ENCODE data around the gene CDH12.

Gene CDH12

DNA sequence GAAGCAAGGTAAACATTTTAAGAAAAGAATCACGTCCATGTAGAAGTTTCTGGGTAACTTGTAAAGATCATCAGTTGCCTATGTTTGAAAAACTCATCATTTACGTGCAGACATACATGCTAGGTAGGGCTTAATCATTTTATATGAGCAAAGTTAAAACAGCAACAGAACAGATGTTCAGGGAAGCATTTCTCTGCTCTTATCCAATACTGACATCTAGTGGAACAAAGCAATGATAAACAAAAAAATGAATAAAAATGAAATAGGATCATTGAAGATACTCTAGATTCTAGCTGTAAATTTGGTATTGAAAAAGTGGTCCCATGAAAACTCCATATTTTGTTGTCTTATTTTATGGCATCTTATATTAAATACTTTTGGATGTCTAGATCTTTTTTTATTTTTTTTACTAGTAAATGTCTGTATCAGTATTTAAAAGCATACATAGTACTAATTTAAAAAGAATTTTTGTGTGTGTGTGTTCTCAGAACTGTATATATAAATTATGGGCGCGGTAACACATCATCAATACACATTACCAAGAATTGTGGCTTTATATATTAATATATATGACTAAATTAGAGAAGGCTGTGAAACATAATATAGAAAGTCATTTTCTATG, 1050.2 kb downstream of the CDH12 start:
- DNase-seq = no peak
- intact Hi-C loops (cut with DNase I) = no loop called here

DNA sequence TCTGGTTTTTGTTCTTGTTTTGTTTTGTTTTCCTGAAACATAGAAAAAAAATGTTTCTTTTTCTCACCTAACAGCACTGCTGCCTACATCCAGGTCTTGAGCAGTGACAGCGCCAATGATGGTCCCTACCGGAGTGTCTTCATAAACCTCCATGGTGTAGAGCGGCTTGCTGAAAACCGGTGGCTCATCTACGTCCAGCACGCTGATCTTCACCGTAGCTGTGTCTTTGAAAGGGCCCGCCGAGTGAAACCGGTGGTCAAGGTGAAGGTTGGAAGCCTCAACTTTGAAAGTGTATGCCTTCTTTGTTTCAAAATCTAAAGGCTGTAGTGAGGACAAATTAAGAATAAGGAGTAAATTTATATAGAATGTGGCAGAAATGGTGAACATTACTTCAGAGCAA, 1051.0 kb downstream of the CDH12 start:
- peak in 2 of 10 donors; percentile 55 to 73 for DNase-seq
- intact Hi-C loops (cut with DNase I) = no loop called here

DNA sequence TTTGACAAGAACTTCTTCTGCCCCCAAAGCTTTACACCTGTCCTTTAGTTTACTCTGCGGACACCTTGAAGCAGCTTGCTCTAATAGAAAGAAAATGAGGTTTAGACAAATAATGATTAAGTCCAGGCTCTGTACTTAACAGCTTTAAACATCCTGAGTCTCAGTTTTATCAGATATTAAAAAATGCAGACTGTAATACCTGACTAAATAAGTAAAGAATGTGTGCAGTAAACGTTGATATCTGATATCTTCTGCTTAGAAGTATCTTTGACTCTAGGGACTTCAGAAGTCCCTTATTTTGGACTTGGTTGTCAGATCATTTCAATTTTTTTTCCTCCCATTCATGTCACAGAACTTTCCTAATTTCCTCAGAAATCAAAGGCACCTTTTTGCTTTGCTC, 1060.4 kb downstream of the CDH12 start:
- intact Hi-C loops (cut with DNase I) = no loop called here
- no peak for DNase-seq

DNA sequence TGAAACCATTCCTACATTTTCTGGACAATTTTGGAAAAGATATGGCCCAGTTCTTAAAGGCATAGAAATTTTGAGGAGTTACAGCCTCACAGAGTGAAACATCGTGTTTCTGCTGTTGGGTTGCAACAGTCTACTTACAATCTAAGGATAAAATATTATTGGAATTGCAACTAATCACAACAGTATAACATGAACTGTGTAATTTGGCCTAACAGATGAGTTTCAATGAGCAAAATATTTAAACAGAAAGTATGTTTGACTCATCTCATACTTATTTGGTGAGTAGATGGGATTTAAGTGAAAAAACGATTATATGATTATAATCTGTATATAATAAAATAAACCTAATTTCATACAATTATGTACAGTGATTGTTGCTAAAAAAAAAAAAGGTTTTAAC, 1061.8 kb downstream of the CDH12 start:
- no peak for DNase-seq
- intact Hi-C loops (cut with DNase I) = no loop called here

DNA sequence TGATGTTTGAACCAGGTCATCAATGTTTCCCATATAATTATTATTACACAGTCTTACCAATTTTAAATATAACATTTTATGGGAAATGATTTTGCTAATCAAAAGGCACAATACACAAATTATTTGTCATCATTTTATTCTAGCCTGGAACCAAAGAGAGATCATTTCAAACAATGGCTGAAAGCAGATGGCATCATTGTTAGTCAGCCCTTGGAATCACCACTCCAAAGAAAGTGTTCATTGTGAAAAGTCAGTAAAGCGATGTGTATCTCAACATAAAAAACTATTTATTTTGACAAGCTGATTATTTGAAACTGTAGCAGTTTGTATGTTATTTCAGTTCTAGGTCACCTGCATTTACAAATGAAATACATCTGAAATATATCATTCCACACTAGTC, 1068.7 kb downstream of the CDH12 start:
- intact Hi-C loops (cut with DNase I) = no loop called here

DNA sequence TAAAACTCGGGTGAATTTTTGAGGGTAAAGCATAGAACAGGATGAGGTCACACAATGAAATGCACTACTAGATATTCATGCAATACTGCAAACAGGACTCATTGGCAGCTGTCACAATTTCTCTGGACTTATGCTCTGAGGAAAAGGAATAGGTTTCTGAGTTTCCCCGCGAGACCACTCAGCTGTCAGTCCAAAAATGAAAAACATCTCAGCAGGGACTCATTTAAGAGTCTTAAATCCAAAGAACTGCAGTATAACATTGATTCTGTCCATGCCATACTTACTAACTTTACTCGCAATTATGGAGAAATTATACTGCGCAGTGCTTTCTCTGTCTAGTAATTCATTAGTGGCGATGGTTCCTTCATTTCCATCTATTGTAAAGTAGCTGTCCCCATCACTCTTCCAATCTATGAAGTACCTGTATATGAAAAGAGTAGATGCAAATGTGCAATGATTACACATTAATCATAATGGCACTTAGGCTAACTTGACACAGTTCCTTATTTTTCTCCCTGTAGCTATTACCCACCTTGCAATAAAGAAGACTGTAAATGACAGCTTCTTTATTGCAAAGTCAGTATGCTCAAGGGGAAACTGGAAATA, 1070.0 kb downstream of the CDH12 start:
- intact Hi-C loops (cut with DNase I) = no loop called here
- no peak for DNase-seq

More for the DNA sequence above, 1068.7 kb downstream of the CDH12 start:
- DNase-seq = no peak

DNA sequence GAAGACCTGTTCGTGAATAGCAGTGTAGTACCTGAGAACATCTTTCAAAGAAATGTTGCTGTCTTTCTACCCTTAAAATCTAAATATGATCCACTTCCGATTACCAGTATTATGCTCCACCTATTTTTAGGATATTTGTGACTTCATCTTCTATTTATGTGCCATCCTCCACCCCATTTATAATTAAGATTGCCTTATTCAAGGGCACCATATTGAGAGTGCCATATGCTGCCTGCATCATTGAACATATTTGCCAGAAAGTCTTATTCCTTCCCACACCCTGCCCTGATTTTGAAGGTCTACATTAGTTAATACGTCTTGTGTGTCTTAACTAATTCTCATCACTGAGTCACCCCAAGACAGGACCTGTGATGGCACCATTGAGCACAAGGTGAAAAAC, 1076.7 kb downstream of the CDH12 start:
- no peak for DNase-seq
- intact Hi-C loops (cut with DNase I) = no loop called here

DNA sequence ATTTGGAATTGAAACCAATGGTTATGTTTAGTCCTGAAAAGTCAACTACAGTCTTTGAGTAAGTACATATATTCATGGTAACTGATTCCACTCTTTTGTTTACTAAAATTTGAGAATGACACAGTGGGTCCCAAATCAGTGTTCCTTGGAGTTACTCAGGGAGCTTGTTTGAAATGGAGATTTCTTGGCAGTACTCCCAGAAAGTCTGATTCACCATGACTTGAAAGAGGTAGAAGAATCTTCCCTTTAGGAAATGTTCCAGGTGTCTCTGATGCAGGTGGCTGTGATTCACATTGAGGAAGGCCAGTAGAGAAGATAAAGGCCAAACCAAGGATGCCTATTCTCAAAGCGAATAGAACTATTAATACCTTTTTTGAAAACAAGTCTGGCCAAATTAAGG, 1078.3 kb downstream of the CDH12 start:
- no peak for DNase-seq
- intact Hi-C loops (cut with DNase I) = no loop called here

DNA sequence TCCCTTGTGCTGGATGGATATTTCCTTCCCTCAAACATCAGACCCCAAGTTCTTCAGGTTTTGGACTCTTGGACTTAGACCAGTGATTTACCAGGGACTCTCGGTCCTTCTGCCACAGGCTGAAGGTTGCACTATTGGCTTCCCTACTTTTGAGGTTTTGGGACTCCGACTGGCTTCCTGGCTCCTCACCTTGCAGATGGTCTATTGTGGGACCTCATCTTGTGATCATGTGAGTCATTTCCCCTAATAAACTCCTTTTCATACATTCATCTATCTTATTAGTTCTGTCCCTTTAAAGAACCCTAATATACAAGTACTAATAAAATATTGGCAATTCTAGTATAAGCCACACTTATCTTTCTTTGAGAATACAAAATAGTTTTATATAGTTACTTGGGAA, 1078.9 kb downstream of the CDH12 start:
- intact Hi-C loops (cut with DNase I) = no loop called here
- no peak for DNase-seq

DNA sequence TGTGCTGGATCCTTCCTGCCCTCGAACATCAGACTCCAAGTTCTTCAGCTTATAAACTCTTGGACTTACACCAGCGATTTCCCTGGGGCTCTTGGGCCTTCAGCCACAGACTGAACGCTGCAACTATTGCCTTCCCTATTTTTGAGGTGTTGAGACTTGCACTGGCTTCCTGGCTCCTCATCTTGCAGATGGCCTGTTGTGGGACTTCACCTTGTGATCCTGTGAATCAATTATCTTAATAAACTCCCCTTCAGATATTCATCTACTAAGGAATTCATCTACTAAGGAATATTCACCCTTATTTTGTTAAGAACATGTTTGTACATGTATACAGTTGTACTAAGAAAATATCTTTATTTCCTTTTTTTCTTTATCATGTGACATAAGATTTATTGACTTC, 1079.7 kb downstream of the CDH12 start:
- intact Hi-C loops (cut with DNase I) = no loop called here
- DNase-seq = peak in 1 of 10 donors; percentile 22

DNA sequence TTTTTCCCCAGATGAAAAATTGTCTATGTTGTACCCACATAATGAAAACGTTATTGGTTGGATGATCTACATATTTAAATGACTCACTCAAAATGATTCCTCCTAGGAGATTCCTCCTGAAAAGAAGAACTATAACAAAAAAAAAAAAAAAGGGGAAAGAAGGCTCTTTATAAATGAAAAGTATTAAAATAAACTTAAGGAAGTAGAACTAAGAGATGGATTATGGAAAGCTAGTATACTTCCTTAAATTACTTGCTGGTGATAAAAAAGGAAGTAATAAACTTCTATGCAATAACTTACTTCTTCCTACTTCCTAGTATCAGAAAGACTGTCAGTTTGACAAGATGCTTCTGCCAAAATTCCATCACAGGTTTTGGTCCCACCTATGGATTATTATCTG, 1087.7 kb downstream of the CDH12 start:
- intact Hi-C loops (cut with DNase I) = no loop called here
- no peak for DNase-seq

DNA sequence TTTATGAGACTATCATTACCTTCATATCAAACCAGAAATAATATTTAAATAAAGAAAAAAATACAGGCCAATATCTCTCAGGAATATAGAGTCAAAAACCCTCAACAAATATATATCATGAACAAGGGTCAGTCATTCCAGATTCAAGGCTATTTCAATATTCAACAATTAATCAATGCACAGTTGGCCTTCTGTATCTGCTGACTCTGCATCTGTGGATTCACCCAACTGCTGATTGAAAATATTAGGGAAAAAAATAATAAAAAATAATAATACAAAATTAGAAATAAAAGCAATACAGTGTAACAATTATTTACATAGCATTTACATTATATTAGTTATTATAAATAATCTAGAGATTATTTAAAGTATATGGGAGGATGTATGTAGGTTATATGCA, 1114.0 kb downstream of the CDH12 start:
- no peak for DNase-seq
- intact Hi-C loops (cut with DNase I) = no loop called here

DNA sequence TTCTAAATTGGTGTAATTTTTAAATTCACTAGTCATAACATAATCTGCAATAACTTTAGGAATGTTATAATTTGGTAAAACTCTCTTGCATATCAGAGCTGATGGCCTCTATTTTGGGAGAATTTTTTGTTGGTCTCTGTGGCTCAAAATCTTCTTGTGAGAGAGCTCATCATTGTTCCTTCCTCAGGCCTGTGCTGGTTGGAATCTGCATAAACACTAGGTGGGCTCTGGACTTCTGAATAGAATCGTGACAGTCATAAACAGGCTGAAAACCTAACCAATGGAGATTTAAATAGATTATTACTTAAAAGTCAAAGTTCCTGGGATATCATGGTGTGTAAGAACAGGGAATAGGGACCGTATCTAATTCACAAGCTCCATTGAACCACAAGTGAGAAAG, 1129.6 kb downstream of the CDH12 start:
- intact Hi-C loops (cut with DNase I) = no loop called here

DNA sequence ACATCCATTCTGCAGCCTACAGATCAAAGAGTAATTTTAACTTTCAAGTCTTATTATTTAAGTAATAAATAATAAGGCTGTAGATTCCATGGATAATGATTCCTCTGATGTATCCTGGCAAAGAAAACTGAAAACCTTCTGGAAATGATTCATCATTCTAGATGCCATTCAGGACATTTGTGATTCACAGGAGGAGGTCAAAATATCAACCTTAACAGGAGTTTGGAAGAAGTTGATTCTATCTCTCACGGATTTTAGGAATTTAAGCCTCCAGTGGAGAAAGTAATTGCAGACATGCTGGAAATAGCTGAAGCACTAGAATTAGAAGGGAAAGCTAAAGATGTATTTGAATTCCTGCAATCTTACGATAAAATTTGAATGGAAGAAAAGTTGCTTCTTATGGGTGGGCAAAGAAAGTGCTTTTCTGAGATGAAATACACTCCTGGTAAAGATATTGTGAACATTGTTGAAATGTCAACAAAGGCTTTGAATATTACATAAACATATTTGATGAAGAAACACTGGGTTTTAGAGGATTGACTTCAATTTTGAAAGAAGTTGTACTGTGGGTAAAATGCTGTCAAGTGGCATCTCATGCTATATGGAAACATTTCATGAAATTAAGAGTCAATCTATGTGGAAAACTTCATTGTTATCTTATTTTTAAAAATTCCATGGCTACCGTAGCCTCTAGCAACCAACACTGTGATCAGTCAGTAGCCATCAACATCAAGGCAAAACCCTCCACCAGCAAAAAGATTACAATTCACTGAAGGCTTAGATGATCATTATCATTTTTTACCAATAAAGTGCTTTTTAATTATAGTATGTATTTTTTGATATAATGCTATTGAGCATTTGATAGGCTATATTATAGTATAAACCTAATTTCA, 1141.0 kb downstream of the CDH12 start:
- no peak for DNase-seq
- intact Hi-C loops (cut with DNase I) = no loop called here

More for the DNA sequence above, 1129.6 kb downstream of the CDH12 start:
- no peak for DNase-seq

DNA sequence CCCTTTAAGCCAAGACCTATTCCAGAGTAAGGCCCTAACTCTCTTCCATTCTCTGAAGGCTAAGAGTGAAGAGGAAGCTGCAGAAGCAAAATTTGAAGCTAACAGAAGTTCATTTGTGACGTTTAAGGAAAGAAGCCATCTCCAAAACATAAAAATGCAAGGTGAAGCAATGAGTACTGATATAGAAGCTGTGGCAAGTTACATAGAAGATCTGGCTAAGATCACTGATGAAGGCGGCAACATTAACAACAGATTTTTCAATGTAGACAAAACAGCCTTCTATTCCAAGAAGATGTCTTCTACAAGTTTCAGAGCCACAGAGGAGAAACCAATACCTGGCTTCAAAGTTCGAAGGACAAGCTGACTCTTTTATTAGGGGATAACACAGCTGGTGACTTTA, 1143.4 kb downstream of the CDH12 start:
- intact Hi-C loops (cut with DNase I) = no loop called here
- DNase-seq = no peak

DNA sequence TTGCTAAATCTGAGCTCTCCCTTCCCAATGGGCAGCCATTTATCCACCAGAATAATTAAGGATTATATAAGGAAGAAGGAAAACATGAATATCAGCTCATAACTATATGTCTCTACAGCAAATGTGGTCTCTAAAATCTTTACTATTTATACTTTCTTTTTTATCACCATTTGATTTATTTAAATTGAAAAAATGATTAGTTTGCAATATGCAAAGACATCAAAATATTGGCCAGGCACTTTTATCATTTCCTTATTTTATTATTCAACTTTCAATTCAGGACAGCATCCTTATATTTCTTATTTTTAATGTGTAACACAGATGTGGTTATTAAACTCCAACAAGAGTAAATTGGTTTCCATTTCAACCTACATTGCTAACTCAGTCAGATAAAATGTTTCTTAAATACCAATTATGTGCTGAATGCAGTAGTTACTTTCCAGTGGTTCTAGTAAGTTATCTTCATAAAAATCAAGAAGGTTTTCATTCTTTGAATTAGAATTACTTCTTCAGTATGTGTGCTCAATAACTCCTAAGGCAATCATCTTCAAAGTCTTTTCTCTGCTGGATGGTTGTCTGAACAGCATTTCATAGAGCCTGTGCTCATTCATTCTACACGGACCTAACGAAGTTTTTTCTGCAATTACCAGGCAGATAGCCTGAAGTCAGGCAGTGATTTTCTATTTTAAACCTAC, 1148.0 kb downstream of the CDH12 start:
- DNase-seq = no peak
- intact Hi-C loops (cut with DNase I) = no loop called here

DNA sequence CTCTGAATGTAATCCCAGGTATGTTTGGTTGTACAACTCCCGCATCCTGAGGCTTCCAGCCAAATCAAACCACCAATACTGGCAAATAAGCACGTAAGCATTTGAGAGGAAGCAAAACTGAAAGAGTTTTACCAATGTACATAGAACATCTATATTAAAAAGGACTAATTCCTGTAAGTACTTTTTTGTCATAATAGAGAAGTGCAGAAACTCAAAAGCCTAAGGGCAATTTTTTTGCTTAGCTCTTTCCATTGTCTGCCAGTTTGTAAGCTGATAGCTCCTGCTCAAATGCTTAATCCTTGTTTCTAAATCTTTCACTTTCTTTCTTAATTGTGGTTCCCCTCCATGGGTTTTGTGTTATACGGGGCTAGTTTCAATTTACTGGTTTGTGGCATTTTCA, 1151.8 kb downstream of the CDH12 start:
- DNase-seq = no peak
- intact Hi-C loops (cut with DNase I) = no loop called here
